Tibial nerve (tissue), 3 donors: Measurements from ENCODE around the gene SIGLEC7.
"Not testable (repeated sequence)": the region's sequence is repeated elsewhere in the genome, so short reads cannot be mapped to it uniquely, and the experiment has no call there.

Experiments used
- CTCF ChIP-seq, 5 experiments: fragments of 200-600 bp in 3 of 5; fragments of 450-650 bp in 2 of 5; sonication (generic) in 3 of 5; IDR thresholded peaks; one replicate each; pipeline ENCODE4 v1.5.1; 2016 to 2019; ENCODE audit warnings: antibody characterized with exemption in 5 of 5, mild to moderate bottlenecking in 3 of 5, moderate library complexity in 2 of 5
- POLR2A ChIP-seq, 2 donors: fragments of 450-650 bp; IDR thresholded peaks; one replicate each; pipeline ENCODE4 v1.6.1; 2017; ENCODE audit warnings: antibody characterized with exemption in 2 of 2, mild to moderate bottlenecking in 2 of 2, moderate library complexity in 2 of 2

- TF ChIP-seq POLR2A (IDR thresholded peaks at IDR 0.05) = not testable (repeated sequence)
- TF ChIP-seq CTCF (IDR thresholded peaks at IDR 0.05) = peak; percentile 52 to 84 (median 76)
Measured at GRCh38 chr19:51169283-51169918, 27.3 kb downstream of the SIGLEC7 start.
